Measurements from ENCODE around the gene CNNM3. TPM values are rescaled to one million over a fixed set of nuclear protein-coding genes. Genes with fewer than 3 reads are reported as not detected.
A peak's percentile ranks its signal among the peaks of the same experiment; 100 is the strongest.

The CNNM3 gene
- total RNA-seq, 1 donor from 2014 or later, result 27.5 TPM

DNA sequence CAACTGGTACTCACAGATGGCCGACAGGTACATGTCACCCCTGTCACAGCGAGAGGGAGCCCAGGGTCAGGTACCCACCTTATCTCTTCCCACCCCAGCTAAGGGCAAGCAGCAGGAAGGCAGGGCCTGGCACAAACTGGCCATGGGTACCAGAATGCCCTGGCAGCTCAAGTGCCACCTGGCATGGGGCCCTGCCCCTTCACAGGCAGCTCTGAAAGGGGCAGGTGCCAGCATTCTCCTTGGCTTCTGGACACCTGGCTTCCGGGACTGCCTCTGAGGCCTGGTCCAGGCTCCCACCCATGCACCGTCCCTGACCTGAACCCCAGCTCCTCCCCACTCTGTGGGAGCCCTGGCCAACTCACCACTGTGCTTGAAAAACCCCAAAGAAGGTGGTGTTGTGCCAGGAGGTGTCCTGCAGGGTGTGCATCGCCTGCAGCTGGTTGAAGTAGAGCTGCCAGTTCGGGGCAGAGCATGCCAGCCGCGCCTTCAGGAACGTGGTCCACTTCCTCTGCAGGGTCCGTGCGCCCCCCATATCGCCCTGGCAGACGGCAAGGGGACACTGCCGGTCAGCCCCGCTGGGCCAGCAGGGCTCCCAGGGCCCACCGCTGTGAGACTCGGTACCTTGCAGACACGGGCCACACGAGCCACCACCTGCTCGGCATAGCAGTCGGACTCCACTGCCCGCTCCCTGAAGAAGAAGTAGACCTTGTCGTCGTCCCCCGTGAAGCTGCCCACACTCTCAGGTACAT, 48.4 kb downstream of the CNNM3 start:
- no peak for DNase-seq (ENCODE audit: low spot score in 2 of 2, unreplicated experiment in 2 of 2)
- Mint-ChIP-seq H3K36me3 (peaks cover 19% of the 10 kb centered on the region), H3K27ac (no peak overlapping the region), H3K27me3 (ENCODE audit: low read depth) (no peaks in the 10 kb centered on the region), H3K4me3 (no peak overlapping the region), H3K4me1 (peaks cover 21% of the 10 kb centered on the region), H3K9me3 (no peaks in the 10 kb centered on the region)
- TF ChIP-seq, protein P1, sequence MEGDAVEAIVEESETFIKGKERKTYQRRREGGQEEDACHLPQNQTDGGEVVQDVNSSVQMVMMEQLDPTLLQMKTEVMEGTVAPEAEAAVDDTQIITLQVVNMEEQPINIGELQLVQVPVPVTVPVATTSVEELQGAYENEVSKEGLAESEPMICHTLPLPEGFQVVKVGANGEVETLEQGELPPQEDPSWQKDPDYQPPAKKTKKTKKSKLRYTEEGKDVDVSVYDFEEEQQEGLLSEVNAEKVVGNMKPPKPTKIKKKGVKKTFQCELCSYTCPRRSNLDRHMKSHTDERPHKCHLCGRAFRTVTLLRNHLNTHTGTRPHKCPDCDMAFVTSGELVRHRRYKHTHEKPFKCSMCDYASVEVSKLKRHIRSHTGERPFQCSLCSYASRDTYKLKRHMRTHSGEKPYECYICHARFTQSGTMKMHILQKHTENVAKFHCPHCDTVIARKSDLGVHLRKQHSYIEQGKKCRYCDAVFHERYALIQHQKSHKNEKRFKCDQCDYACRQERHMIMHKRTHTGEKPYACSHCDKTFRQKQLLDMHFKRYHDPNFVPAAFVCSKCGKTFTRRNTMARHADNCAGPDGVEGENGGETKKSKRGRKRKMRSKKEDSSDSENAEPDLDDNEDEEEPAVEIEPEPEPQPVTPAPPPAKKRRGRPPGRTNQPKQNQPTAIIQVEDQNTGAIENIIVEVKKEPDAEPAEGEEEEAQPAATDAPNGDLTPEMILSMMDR (IDR thresholded peaks at IDR 0.05; ENCODE audit: unreplicated experiment), result no peak

DNA sequence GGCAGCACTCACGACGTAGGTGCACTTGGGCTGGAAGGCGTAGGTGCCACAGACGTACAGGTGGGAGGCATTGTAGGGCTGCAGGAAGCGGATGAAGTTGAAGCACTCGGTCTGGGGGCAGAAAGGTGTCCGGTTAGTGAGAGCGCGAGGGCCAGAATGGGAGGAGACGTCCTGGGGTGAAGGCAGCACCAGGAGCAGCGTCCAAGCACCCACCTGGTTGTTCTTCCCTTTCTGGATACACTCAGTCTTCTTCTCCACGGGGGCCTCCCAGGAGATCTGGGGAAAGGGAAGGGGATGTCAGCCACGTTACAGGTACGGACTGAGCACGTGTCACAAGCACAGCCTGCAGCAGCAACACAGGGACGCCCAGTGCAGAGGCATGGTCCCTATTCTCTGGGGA, 49.6 kb downstream of the CNNM3 start:
- TF ChIP-seq, protein P1 (IDR thresholded peaks at IDR 0.05; ENCODE audit: unreplicated experiment), result no peak
- Mint-ChIP-seq H3K4me1 (peaks cover 18% of the 10 kb centered on the region), H3K27ac (peak overlapping the region; percentile 45), H3K4me3 (peak overlapping the region; percentile 30), H3K36me3 (peaks cover 16% of the 10 kb centered on the region), H3K27me3 (ENCODE audit: low read depth) (no peaks in the 10 kb centered on the region), H3K9me3 (no peaks in the 10 kb centered on the region)
- no peak for DNase-seq (ENCODE audit: low spot score in 2 of 2, unreplicated experiment in 2 of 2)

DNA sequence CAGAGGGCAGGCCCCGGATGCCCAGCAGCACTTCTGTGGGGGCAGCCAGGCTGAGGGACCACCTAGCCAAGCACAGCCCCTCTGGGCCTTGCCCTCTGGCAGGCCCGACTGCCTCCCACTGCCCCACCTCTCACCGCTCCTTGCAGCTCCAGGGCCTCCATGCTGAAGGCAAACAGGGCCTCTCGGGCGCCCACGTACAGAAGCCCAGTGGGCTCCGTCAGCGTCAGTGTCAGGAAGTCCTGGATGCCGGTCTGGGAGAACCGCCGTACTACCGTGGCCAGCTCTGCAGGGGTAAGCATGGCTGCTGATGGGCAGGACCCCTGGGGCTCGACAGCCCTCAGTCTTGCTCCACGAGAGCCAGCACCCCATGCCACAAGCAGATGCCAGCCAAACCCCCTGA, 50.1 kb downstream of the CNNM3 start:
- H3K9me3 Mint-ChIP-seq, result no peaks in the 10 kb centered on the region
- peak overlapping the region; percentile 30 for H3K4me3 Mint-ChIP-seq
- H3K4me1 Mint-ChIP-seq, result peaks cover 23% of the 10 kb centered on the region
- no peaks in the 10 kb centered on the region for H3K27me3 Mint-ChIP-seq (ENCODE audit: low read depth)
- H3K36me3 Mint-ChIP-seq, result peaks cover 16% of the 10 kb centered on the region
- no peak overlapping the region for H3K27ac Mint-ChIP-seq
- TF ChIP-seq, protein P1 (IDR thresholded peaks at IDR 0.05; ENCODE audit: unreplicated experiment), result no peak
- DNase-seq (ENCODE audit: low spot score in 2 of 2, unreplicated experiment in 2 of 2), result no peak

DNA sequence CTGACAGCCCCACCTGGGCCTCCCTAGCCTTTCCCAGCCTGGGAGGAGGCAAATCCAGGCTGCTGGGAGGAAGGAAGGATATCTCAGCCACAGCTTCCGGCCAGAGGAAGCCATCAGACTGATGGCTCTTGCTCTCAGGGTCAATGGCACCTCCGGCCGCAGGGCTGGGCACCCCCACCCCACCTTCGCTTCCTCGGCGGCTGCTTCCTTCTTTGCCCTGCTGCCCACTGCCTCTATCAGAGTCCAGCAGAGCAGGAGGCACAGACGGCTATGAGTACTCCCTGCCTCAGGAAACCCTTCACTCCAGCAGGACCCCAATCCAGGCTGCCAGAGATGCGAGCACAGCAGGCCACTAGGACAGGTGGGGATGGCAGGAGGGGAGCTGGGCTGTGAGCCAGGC, 50.5 kb downstream of the CNNM3 start:
- Mint-ChIP-seq H3K27ac (peak overlapping the region; percentile 81), H3K4me3 (peak overlapping the region; percentile 90), H3K9me3 (no peaks in the 10 kb centered on the region), H3K27me3 (ENCODE audit: low read depth) (no peaks in the 10 kb centered on the region), H3K4me1 (peaks cover 26% of the 10 kb centered on the region), H3K36me3 (peaks cover 16% of the 10 kb centered on the region)
- TF ChIP-seq, protein P1 (IDR thresholded peaks at IDR 0.05; ENCODE audit: unreplicated experiment), result no peak
- no peak for DNase-seq (ENCODE audit: low spot score in 2 of 2, unreplicated experiment in 2 of 2)

DNA sequence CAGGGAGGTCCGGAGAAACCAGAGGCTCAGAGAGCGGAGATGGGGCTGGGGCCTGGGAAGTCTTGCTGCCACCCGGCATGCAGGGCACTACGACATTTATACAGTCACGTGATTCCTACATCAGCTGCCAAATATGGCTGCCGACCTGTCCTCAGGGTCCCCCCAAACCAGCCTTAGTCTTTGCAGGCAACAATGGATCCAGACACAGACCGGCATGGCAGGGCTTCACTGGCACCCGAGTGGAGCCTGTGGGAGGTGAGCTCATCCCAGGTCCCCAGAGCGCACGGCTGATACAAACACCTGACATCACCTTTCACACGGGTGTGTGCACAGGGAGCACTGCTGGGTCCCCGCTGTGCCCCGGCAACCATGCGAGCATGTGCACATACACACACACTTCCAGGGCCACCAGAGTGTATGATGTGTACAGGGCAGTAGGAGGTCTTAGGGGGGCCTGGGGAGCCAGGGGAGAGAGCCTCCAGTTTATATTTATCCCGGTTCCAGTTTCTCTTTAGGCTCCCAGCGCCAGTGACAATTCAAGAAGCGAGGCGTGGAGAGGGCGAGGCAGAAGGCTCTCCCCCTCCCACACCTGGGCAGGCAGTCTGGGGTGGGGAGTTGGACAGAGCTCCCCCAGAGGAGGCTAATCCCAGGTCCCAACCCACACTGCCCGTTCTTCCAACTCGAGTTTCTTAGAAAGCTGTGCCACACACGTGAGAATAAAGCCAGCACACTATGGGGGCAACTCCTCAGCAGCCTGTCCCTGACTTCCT, 51.1 kb downstream of the CNNM3 start:
- peak overlapping the region; percentile 96 for H3K27ac Mint-ChIP-seq
- TF ChIP-seq, protein P1 (IDR thresholded peaks at IDR 0.05; ENCODE audit: unreplicated experiment), result no peak
- no peaks in the 10 kb centered on the region for H3K9me3 Mint-ChIP-seq
- DNase-seq (ENCODE audit: low spot score in 2 of 2, unreplicated experiment in 2 of 2), result no peak
- peaks cover 28% of the 10 kb centered on the region for H3K4me1 Mint-ChIP-seq
- H3K4me3 Mint-ChIP-seq, result peak overlapping the region; percentile 90
- H3K36me3 Mint-ChIP-seq, result peaks cover 12% of the 10 kb centered on the region
- no peaks in the 10 kb centered on the region for H3K27me3 Mint-ChIP-seq (ENCODE audit: low read depth)

Data from mesothelial cell of epicardium (in vitro differentiated cells).